Rectal smooth muscle tissue (tissue), 1 donor: ENCODE data around the gene PIK3C2G.

Source experiments
- H3K27ac ChIP-seq: one replicate; pipeline ENCODE4 v1.7.0; 2013; ENCODE audit warnings: low read depth, low read length, inconsistent platforms
- H3K27me3 ChIP-seq: one replicate; pipeline ENCODE4 v1.7.0; 2013; ENCODE audit warnings: low read length; ENCODE audit not compliant: control insufficient read depth, insufficient read depth
- H3K36me3 ChIP-seq: one replicate; pipeline ENCODE4 v1.7.0; 2013; ENCODE audit warnings: low read length; ENCODE audit not compliant: control insufficient read depth, insufficient read depth
- H3K4me1 ChIP-seq: one replicate; pipeline ENCODE4 v1.7.0; 2013; ENCODE audit warnings: low read length; ENCODE audit not compliant: control insufficient read depth, insufficient read depth
- H3K4me3 ChIP-seq: one replicate; pipeline ENCODE4 v1.7.0; 2013; ENCODE audit warnings: low read length
- H3K9ac ChIP-seq: one replicate; pipeline ENCODE4 v1.7.0; 2013; ENCODE audit warnings: low read length

PIK3C2G gene

DNA sequence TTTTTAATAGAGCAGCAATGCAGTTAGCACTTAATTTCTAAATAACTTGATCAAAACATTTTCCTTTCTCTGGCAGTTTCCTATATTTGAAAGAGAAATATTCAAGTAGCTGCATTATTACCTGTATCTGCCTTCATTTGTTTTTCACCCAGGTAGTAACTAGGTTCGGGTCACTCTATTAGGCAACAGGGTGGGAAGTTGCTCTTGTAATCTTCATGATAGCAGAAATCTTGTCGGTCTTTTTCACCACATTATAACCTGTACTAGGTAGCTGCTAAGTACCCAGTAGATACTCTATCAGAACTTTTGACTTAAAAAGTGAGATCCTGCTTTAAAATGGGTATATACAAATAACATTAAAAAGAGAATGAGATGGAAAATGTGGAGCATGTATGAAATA, 2.4 kb upstream of the PIK3C2G start:
- Histone ChIP-seq H3K36me3 (no peaks in the 10 kb centered on the region), H3K27ac (no peak overlapping the region), H3K27me3 (no peaks in the 10 kb centered on the region), H3K9ac (no peak overlapping the region), H3K4me3 (no peak overlapping the region), H3K4me1 (no peaks in the 10 kb centered on the region)

- Histone ChIP-seq H3K36me3 (no peaks in the 10 kb centered on the region), H3K27me3 (no peaks in the 10 kb centered on the region), H3K27ac (no peak overlapping the region), H3K9ac (no peak overlapping the region), H3K4me1 (no peaks in the 10 kb centered on the region), H3K4me3 (no peak overlapping the region)
Observed at GRCh38 chr12:18259906-18260682, 1.2 kb upstream of the PIK3C2G start.

- H3K4me3 ChIP-seq, result no peak overlapping the region
- no peak overlapping the region for H3K9ac ChIP-seq
- H3K27ac ChIP-seq, result no peak overlapping the region
- H3K36me3 ChIP-seq, result no peaks in the 10 kb centered on the region
- no peaks in the 10 kb centered on the region for H3K27me3 ChIP-seq
- no peaks in the 10 kb centered on the region for H3K4me1 ChIP-seq
Observed at GRCh38 chr12:18261906-18262305, 588 bp downstream of the PIK3C2G start.

- Histone ChIP-seq H3K36me3 (no peaks in the 10 kb centered on the region), H3K27ac (no peak overlapping the region), H3K9ac (no peak overlapping the region), H3K4me1 (no peaks in the 10 kb centered on the region), H3K4me3 (no peak overlapping the region), H3K27me3 (no peaks in the 10 kb centered on the region)
Observed at GRCh38 chr12:18262514-18262913, 1.2 kb downstream of the PIK3C2G start.

- Histone ChIP-seq H3K4me1 (no peaks in the 10 kb centered on the region), H3K4me3 (no peak overlapping the region), H3K27ac (no peak overlapping the region), H3K27me3 (no peaks in the 10 kb centered on the region), H3K9ac (no peak overlapping the region), H3K36me3 (no peaks in the 10 kb centered on the region)
Observed at GRCh38 chr12:18264581-18265075, 3.3 kb downstream of the PIK3C2G start.

DNA sequence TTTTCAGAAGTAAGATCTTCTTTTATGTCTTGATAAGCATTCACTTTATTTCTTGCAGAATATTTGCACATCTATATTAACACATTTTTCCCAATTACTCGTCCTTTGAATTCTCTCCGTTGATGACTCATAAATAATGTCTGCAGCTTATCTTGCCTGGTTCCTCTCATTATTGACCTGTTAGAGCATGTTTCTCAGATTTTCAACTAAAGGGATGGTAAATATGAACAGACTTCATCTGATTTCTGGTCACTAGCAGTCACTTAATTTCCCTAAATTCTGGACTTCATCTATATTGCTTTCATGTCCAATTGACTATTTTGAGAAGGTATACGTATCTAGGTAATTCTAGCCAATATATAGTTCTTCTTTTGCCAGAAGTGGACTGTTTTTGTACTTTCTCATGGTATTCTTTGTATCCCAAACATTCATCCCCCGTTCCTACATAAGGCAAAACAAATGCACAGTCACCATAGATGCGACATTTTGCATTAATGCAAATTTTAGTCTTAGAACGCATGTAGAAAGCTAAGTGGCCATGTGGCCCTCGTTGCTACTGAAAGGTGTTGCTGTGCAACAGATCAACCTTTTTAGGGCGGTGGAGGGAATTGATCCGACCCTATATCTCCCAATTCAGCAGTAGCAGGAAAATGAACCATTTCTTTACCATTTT, 6.2 kb downstream of the PIK3C2G start:
- H3K4me3 ChIP-seq, result no peak overlapping the region
- no peak overlapping the region for H3K9ac ChIP-seq

DNA sequence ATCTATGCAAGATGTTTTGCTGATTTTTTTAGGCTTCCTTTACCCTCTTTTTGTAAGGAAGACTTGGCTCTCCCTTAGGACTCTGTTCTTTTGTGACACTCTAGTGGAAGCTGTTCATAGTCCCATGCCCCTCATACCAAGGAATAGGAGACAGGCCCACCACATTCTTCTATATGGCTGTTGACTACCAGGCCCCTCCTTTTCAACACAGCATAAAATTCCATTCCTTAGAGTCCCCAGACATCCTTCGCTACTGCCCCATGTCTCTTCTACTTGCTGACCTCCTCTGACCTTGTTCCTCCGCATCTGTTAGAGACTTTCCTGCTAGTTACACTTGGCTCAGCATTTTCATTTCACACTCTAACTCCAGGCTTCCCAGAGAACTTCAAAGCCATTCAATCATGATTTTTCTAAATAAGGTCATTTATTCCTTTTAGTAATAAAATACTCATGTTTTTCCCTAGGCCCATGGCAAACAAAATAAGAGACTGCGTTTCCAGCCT, 9.7 kb downstream of the PIK3C2G start:
- Histone ChIP-seq H3K4me1 (no peaks in the 10 kb centered on the region), H3K36me3 (no peaks in the 10 kb centered on the region), H3K27me3 (no peaks in the 10 kb centered on the region), H3K9ac (no peak overlapping the region), H3K27ac (no peak overlapping the region), H3K4me3 (no peak overlapping the region)

More for the DNA sequence above, 6.2 kb downstream of the PIK3C2G start:
- no peaks in the 10 kb centered on the region for H3K4me1 ChIP-seq
- no peaks in the 10 kb centered on the region for H3K36me3 ChIP-seq
- H3K27me3 ChIP-seq, result no peaks in the 10 kb centered on the region
- H3K27ac ChIP-seq, result no peak overlapping the region

DNA sequence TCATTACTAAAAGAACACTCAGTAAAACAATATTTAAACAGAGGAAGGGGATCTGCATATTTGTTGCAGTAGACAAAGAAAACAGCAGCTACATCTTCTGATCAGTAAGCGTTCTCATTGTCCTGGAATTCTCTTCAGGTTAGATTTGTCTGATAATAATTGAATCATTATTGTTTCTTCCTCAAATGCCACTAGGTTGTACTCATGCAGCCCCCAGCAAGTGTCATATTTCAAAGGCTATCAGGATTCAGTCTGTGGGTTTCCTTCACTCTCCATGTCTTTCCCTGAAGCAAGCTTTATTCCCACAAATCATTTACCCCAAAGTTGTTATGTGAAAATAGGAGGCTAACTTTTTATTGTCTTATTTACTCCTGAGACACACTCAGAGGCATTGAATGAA, 14.7 kb downstream of the PIK3C2G start:
- Histone ChIP-seq H3K27ac (no peak overlapping the region), H3K36me3 (no peaks in the 10 kb centered on the region), H3K9ac (no peak overlapping the region), H3K4me3 (no peak overlapping the region), H3K27me3 (no peaks in the 10 kb centered on the region), H3K4me1 (no peaks in the 10 kb centered on the region)

DNA sequence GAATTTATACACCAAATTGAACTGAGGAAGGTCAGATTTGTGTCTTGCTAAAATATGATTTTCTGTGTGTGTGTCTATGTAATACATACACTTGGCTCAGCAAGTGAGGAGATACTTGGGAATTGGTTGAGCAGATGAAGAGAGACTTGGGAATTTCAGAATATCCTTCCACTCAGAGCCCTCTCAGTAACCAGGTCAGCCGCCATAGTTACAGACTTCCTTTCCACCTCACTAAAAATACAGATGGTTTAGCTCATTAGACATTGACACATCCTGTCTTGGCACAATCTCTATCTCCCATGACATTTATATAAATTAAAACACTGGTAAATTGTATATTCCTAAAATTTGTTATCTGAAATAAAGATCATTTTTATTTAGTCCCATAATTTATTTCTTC, 15.9 kb downstream of the PIK3C2G start:
- H3K27ac ChIP-seq, result no peak overlapping the region
- no peak overlapping the region for H3K9ac ChIP-seq
- H3K36me3 ChIP-seq, result no peaks in the 10 kb centered on the region
- no peak overlapping the region for H3K4me3 ChIP-seq
- no peaks in the 10 kb centered on the region for H3K27me3 ChIP-seq
- H3K4me1 ChIP-seq, result no peaks in the 10 kb centered on the region

- no peaks in the 10 kb centered on the region for H3K27me3 ChIP-seq
- H3K27ac ChIP-seq, result no peak overlapping the region
- no peak overlapping the region for H3K9ac ChIP-seq
- no peaks in the 10 kb centered on the region for H3K36me3 ChIP-seq
- no peak overlapping the region for H3K4me3 ChIP-seq
- H3K4me1 ChIP-seq, result no peaks in the 10 kb centered on the region
Observed at GRCh38 chr12:18280728-18281127, 19.4 kb downstream of the PIK3C2G start.

GRCh38 chr12:18281941-18282340, 20.6 kb downstream of the PIK3C2G start:
- Histone ChIP-seq H3K9ac (no peak overlapping the region), H3K4me1 (no peaks in the 10 kb centered on the region), H3K27ac (no peak overlapping the region), H3K4me3 (no peak overlapping the region), H3K27me3 (no peaks in the 10 kb centered on the region), H3K36me3 (no peaks in the 10 kb centered on the region)

DNA sequence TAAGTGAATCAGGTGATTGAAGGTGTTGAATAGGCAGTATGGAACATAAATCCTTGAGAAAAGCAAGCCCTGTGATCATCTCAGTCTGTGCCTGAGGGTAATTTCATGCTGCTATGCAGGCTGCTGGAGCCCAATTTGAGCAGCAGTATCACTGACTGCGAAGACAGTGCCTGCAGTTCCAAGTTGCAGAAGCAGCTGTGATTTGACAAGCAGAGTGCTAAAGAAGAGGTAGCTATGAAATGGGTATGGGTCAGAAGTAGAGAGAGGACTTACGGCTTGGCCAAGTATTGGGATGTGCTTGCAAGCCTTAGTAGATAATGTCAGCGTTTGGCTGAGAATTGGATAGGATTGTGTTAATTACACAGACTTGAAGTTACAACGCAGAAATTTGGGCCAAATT, 22.5 kb downstream of the PIK3C2G start:
- no peaks in the 10 kb centered on the region for H3K4me1 ChIP-seq
- peak overlapping the region; percentile 36 for H3K27ac ChIP-seq
- no peak overlapping the region for H3K4me3 ChIP-seq
- H3K9ac ChIP-seq, result no peak overlapping the region
- no peaks in the 10 kb centered on the region for H3K27me3 ChIP-seq
- H3K36me3 ChIP-seq, result no peaks in the 10 kb centered on the region
